ENCODE measurements around the gene CASKIN2. TPM values are rescaled to one million over a fixed set of nuclear protein-coding genes. Genes with fewer than 3 reads are reported as not detected.

The CASKIN2 gene
- total and polyA plus RNA-seq, 2 of the 4 experiments (the other 2 are of a cell fraction), result 2.9 to 6.9 TPM

GRCh38 chr17:75506134-75506533 is 9.2 kb downstream of the CASKIN2 start (continued):
- TF ChIP-seq POLR2A (IDR thresholded peaks at IDR 0.05; ENCODE audit: low read depth, low read length) (no peak), RCOR1 (IDR thresholded peaks at IDR 0.05; ENCODE audit: insufficient replicate concordance, low read length) (no peak), MAFK (IDR thresholded peaks at IDR 0.05; ENCODE audit: low read depth, low read length) (no peak)

GRCh38 chr17:75505640-75506039 is 9.7 kb downstream of the CASKIN2 start:
- Histone ChIP-seq H3K56ac (ENCODE audit: extremely low read depth, insufficient read depth, low read length) (no peak overlapping the region), H3K27me3 (ENCODE audit: control insufficient read depth, insufficient read depth, low read length) (no peaks in the 10 kb centered on the region), H2BK15ac (ENCODE audit: low read depth, low read length) (no peak overlapping the region), H3K4me3 (ENCODE audit: insufficient read depth, low read depth, low read length) (no peak overlapping the region), H4K91ac (ENCODE audit: insufficient read depth, low read depth, low read length) (no peak overlapping the region), H3K79me1 (ENCODE audit: low read depth in 1 of 2, low read length in 2 of 2) (peaks cover 6 to 24% of the 10 kb centered on the region in 2 experiments), H2BK120ac (ENCODE audit: low read depth, low read length) (no peak overlapping the region), H3K23ac (ENCODE audit: low read depth, low read length) (no peak overlapping the region), H2AFZ (replicated peaks; ENCODE audit: low read length, poor library complexity) (no peak overlapping the region), H3K27ac (ENCODE audit: insufficient read depth, low read length) (no peak overlapping the region), H2AK5ac (ENCODE audit: low read depth, low read length) (no peak overlapping the region), H3K9ac (ENCODE audit: low read depth, low read length) (no peak overlapping the region), H4K5ac (ENCODE audit: low read depth, low read length) (no peak overlapping the region), H4K8ac (ENCODE audit: low read depth in 2 of 2, low read length in 2 of 2) (no peak overlapping the region), H3K36me3 (ENCODE audit: control insufficient read depth, insufficient read depth, low read length) (peaks cover 36% of the 10 kb centered on the region), H3K4me2 (ENCODE audit: low read depth, low read length) (no peak overlapping the region), H2BK20ac (ENCODE audit: low read depth, low read length) (no peak overlapping the region), H3K4ac (ENCODE audit: low read depth, low read length) (no peak overlapping the region), H2BK5ac (ENCODE audit: low read depth, low read length, poor library complexity, severe bottlenecking) (no peak overlapping the region), H3K9me1 (ENCODE audit: insufficient read depth, low read length) (no peaks in the 10 kb centered on the region), H3K9me3 (ENCODE audit: control insufficient read depth, insufficient read depth, low read length) (no peaks in the 10 kb centered on the region), H3K18ac (ENCODE audit: low read depth, low read length) (no peak overlapping the region), H2AK9ac (replicated peaks; ENCODE audit: low read depth, low read length, poor library complexity) (no peak overlapping the region), H3K4me1 (ENCODE audit: control insufficient read depth, insufficient read depth, low read length) (peaks cover 5% of the 10 kb centered on the region), H3K14ac (replicated peaks; ENCODE audit: low read depth, low read length) (no peak overlapping the region), H4K20me1 (ENCODE audit: insufficient read depth, low read length) (peaks cover 16% of the 10 kb centered on the region)
- intact Hi-C loops (cut with micrococcal nuclease) (no loop called here), in situ Hi-C loops (cut with MboI; ENCODE audit: low sequenced_read_pairs) (no loop called here), dilution Hi-C loops (cut with HindIII; ENCODE audit: low sequenced_read_pairs, unreplicated experiment) (no loop called here)
- ATAC-seq (ENCODE audit: low read depth) (no peak), DNase-seq (no peak)
- WGBS, 2 experiments (ENCODE audit: extremely low coverage in 2 of 2, insufficient read length in 1 of 2), result 90% methylated on average over 12 of the region's 15 CpGs; no CpG with 5 or more reads in 1 of the 2 experiments
- TF ChIP-seq, protein P1, sequence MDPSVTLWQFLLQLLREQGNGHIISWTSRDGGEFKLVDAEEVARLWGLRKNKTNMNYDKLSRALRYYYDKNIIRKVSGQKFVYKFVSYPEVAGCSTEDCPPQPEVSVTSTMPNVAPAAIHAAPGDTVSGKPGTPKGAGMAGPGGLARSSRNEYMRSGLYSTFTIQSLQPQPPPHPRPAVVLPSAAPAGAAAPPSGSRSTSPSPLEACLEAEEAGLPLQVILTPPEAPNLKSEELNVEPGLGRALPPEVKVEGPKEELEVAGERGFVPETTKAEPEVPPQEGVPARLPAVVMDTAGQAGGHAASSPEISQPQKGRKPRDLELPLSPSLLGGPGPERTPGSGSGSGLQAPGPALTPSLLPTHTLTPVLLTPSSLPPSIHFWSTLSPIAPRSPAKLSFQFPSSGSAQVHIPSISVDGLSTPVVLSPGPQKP (IDR thresholded peaks at IDR 0.05; ENCODE audit: borderline replicate concordance, low read depth, low read length), result no peak
- TF ChIP-seq CHD1 (IDR thresholded peaks at IDR 0.05; ENCODE audit: low read depth, low read length), result no peak
- CTCF ChIA-PET, result no interaction called here
- BruUV-seq (replicated peaks), result no TSS peak
- POLR2A ChIA-PET (ENCODE audit: unreplicated experiment), result no interaction called here

Measured in IMR-90 (cell line).